Stimulated activated CD4-positive, alpha-beta T cell treated with anti-CD3 and anti-CD28 coated beads, TNF-alpha, amount 100 ng/mL, for 1 hour (primary cell): ENCODE results near the gene NELL2.

Experiments used
- DNase-seq, 3 donors: peaks; one replicate each; pipeline ENCODE4 v3.0.0-alpha.2; 2020; ENCODE audit warnings: low read depth in 3 of 3, low spot score in 1 of 3

The NELL2 gene

DNA sequence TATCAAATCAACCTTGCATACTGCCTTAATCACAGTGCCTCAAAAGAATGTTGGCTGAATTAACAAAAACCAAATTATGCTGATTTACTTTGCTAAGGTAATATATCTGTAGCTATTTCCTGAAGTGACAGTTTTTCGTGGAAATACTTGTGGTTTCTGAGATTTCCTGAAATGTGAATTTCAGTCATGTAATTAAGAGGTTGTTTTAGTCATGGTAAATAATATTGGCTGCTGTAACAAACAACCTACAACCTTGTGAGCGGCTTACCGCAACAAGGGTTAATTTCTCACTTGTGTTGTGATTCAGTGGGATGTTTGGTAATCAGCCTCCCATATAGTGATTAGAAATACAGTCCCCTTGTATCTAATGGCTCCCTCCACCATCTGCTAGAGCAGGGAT is 387.9 kb downstream of the NELL2 start:
- DNase-seq: no peak

DNA sequence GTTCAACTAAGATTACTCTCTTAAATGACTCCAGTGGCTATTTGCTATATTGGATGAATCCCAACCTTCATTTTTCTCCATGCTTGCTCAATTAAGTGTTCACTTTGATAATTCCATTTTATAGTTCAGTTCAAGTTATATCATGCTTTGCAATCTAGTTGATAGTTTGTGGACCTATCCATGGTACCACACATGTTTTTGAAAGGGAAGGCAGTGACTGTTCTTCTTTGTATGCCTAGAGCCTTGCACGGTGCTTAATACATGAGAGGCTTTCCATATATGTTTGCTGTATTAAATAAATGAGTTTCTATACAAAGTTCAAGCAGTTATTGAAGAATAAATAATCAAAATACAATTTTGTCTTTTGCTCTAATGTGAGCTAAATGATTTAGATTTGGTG is 391.3 kb downstream of the NELL2 start:
- no peak for DNase-seq

DNA sequence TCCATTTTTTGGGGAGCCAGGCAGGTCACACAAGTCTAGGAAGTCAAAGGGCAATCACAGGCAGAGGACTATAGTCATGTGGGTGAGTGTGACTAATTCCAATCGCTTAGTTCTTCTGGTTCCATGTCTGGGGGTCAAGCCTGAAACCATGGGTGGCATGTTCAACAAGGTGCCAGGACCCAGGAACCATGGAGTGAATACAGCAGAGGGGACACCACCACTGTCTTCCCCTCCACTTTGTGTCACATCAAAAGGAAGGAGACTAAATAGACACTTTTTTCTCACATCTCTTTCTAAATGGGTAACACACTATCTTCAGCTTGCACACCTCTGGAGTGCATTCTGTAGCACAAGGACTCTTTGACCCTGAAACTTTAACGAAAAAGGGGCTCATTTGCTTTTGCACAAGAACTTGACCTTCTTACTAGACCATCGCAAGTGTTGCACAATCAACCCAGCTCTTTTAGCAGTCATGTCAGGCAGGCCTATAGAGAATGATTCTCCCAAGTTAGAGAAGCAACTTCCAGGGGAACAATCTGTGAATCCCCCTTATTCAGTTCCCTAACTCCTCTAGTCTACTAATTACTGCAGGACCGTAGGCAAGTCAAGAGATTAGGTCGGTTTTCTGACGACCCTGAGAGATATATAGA is 398.7 kb downstream of the NELL2 start:
- no peak for DNase-seq

DNA sequence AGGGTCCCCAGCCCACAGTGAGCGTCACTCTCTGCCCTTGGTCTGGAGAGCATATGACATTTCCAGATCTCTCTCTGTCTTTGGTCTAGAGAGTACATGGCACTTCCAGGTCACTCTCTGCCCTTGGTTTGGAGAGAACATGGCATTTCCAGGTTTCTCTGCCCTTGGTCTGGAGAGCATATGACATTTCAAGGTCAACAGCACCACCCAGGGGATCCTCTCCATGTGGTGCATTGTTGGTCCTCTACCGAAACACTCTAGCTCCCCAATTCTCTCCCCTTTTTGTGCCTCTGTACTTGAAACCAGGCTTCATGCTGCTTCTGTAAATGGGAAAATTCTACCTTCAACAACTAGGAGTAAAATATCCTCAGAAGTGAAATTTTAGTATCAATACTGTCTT is 399.4 kb downstream of the NELL2 start:
- no peak for DNase-seq

DNA sequence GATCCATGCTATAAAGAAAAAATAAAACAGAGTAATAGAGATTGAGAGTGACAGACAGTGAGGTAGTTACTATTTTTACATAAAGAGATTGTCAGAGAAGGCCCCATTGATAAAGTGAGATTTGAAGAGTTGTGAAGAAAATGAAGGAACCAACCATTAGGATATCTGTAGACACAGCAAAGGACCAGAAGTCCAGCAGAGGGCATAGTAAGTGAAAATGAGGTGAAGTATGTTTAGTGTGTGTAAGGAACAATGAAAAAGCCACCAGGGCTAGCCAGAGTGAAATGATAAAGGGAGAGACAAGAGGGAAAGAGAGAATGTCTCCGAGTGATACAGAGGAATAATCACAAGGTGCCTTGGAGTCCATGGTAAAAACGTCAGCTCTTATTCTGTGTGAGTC is 411.0 kb downstream of the NELL2 start:
- DNase-seq: no peak

DNA sequence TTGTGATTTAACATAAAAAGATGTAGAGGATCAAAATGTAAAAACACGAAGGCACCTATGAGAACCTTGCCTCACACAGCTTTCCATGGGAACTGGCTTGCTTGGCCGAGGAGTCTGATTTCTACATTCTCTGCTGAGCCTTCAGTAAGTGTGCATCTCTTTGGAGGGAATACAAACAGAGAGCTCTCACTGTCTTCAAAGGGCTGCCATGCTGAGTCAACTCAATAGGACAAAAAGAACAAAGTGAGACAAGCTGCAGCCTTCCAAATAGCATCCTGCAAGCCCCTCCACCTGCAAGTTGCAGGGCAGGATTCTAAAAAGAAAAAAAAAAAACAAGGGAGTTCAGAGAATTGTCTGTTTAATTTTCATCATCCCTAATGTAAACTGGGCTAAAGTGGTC is 411.9 kb downstream of the NELL2 start:
- DNase-seq: no peak

DNA sequence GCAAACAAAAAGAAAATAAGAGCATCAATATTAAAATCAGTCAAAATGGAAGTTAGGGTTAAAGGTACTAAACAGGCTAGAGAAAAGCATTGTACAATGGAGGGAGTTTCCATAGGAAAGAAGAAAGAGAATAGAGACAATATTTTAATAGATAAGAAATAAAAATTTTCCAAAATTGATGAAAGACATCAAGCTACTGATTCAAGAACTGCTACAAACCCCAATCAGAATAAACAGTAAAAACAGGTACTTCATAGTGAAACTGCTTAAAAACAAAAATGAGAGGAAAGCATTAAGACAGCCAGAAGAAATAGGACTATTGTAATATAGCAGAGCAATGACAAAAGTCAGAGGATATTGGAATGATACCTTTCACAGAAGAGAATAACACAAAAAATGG is 413.4 kb downstream of the NELL2 start:
- DNase-seq: no peak

DNA sequence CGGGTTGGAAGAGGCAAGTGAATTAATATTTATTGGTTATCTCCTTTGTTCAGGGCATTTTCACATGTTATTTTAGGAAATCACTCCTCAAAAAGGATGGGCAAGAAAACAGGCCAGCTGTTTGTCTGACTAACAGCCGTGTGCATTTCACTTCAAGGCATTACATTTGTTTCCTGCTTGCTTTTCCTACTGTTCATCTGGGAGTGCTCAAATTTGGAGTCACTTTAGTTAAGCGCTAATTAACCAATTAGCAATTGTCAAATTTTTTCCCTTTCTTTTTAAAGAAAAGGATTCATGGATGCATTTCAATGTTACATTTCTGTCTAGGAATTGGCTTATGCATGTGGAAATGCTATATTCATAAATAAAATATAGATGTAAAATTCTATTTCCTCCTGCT is 415.9 kb downstream of the NELL2 start:
- no peak for DNase-seq

DNA sequence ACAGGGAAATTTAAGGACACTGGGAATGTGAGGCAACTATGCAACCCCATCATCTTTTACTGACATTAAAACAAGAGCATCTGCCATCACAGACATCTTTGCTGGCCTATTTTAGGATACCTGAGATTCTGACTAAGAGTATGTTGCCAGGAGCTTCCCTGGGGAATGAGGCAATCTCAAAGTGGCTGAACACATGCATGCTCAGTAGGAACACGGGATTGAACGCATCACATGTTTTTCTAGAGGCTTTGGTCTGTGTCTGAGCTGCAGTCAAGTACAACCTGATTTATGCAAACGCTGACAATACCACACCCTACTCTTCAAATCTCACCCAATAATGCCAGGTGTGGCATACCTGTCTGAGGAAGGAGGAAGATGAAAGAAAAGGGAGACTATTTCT is 416.5 kb downstream of the NELL2 start:
- no peak for DNase-seq
